Right atrium auricular region (tissue), 2 donors: ENCODE measurements around the gene IPO5. TPM values are rescaled to one million over a fixed set of nuclear protein-coding genes. Genes with fewer than 3 reads are reported as not detected.

Experiments
- DNase-seq: peaks from one replicate; pipeline ENCODE4 v3.0.0-alpha.2; 2019; ENCODE audit warnings: low spot score
- H3K27ac ChIP-seq, 2 donors: fragments of 200-600 bp; sonication (generic); 1 replicate in 1 of 2; 2 replicates in 1 of 2; pipeline ENCODE4 v1.5.1; 2016 to 2019
- H3K27me3 ChIP-seq, 2 donors: fragments of 200-600 bp; sonication (generic); one replicate each; pipeline versions ENCODE4 v1.5.1 to v1.6.0; 2017 to 2019
- H3K36me3 ChIP-seq: fragments of 200-600 bp; sonication (generic); one replicate; pipeline ENCODE4 v1.5.1; 2016
- H3K4me1 ChIP-seq, 2 donors: fragments of 200-600 bp; sonication (generic); one replicate each; pipeline versions ENCODE4 v1.5.1 to v1.6.0; 2017 to 2019
- H3K4me3 ChIP-seq, 2 donors: fragments of 200-600 bp; sonication (generic); 1 replicate in 1 of 2; 2 replicates in 1 of 2; pipeline ENCODE4 v1.5.1; 2017 to 2019; ENCODE audit warnings: mild to moderate bottlenecking in 1 of 2, moderate library complexity in 1 of 2
- H3K9me3 ChIP-seq, 2 donors: fragments of 200-600 bp; sonication (generic); one replicate each; pipeline ENCODE4 v1.5.1; 2019
- total RNA-seq, 2 donors: library from RNA; depleted of rRNA; stranded (reverse); fragments of >200 nt; gene quantifications; one replicate each; pipeline ENCODE4 v1.1.0, GENCODE V29; 2016
- TF ChIP-seq, protein P1 (sequence below), 2 donors: fragments of 200-600 bp; sonication (generic); IDR thresholded peaks; one replicate each; pipeline ENCODE4 v1.5.1; 2019; ENCODE audit warnings: antibody characterized with exemption in 2 of 2

The IPO5 gene
- total RNA-seq, 2 donors from 2014 or later = 58.2 to 87.4 TPM

DNA sequence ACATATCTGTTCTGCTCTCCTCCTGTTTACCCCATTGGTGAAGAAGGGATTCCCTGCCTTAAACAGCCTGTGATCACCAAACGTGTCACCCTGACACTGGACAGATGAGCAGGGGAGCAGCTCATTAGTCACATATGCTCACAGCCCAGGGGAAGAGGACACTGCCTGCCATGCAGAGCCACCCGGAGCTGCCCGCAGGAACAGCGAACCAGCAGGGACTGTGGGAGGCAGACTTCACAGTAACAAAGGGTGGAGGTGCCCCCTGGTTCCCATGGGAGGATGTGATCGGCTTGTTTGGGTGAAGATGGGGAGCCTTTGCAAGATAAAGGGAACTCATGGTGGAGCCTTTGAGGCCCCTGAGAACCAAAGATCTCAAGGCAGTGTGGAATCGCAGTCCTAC is 100.8 kb downstream of the IPO5 start:
- Histone ChIP-seq H3K4me1 (no peaks in the 10 kb centered on the region), H3K27me3 (no peaks in the 10 kb centered on the region), H3K9me3 (no peaks in the 10 kb centered on the region), H3K27ac (no peak overlapping the region), H3K4me3 (no peak overlapping the region), H3K36me3 (no peaks in the 10 kb centered on the region)
- no peak for DNase-seq
- TF ChIP-seq, protein P1, sequence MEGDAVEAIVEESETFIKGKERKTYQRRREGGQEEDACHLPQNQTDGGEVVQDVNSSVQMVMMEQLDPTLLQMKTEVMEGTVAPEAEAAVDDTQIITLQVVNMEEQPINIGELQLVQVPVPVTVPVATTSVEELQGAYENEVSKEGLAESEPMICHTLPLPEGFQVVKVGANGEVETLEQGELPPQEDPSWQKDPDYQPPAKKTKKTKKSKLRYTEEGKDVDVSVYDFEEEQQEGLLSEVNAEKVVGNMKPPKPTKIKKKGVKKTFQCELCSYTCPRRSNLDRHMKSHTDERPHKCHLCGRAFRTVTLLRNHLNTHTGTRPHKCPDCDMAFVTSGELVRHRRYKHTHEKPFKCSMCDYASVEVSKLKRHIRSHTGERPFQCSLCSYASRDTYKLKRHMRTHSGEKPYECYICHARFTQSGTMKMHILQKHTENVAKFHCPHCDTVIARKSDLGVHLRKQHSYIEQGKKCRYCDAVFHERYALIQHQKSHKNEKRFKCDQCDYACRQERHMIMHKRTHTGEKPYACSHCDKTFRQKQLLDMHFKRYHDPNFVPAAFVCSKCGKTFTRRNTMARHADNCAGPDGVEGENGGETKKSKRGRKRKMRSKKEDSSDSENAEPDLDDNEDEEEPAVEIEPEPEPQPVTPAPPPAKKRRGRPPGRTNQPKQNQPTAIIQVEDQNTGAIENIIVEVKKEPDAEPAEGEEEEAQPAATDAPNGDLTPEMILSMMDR (IDR thresholded peaks at IDR 0.05) = no peak

DNA sequence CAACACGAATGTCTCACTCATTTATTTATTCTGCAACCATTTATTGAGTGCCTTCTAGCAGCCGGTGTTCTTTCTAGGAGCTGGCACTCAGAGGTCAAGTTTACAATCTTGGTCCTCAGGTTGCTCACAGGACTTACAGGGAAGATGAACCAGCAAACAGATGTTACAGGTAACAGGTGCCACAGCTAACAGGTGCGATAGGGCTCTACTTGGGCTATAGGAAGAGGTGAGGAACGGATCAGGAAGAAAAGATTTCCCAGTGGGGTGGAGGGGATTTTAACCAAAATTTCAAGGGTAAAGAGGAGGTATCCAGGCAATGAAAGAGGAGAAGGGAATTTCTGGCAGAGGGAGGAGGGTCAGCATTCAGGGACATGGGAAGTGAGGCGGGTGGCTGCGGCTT is 102.1 kb downstream of the IPO5 start:
- Histone ChIP-seq H3K4me1 (no peaks in the 10 kb centered on the region), H3K4me3 (no peak overlapping the region), H3K36me3 (no peaks in the 10 kb centered on the region), H3K9me3 (no peaks in the 10 kb centered on the region), H3K27me3 (no peaks in the 10 kb centered on the region), H3K27ac (no peak overlapping the region)
- TF ChIP-seq, protein P1 (IDR thresholded peaks at IDR 0.05) = no peak
- DNase-seq = no peak

DNA sequence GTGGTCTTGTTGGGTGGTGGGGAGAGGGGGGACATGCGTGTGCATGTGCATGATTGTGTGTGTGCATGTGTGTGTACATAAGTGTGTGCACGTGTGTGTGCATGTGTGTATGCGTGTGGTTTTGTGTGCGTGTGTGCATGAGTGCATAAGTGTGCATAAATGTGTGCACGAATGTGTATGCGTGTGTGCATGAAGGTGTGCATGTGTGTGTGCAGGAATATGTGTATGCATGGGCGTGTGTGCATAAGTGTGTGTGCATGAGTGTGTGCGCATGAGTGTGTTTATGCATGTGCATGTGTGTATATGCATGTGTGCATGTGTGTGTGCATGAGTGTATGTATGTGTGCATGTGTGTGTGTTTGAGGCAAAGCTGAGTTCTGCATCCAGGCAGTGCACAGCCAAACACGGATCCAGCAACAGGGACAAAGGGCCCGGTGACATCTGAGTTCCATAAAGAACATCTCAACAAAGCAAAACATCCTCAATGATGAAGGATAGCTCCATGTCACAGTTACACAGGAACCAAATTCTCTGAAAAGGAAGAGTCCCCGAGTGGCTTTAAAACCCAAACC is 103.5 kb downstream of the IPO5 start:
- TF ChIP-seq, protein P1 (IDR thresholded peaks at IDR 0.05) = no peak
- Histone ChIP-seq H3K4me1 (no peaks in the 10 kb centered on the region), H3K27ac (no peak overlapping the region), H3K27me3 (no peaks in the 10 kb centered on the region), H3K9me3 (no peaks in the 10 kb centered on the region), H3K36me3 (no peaks in the 10 kb centered on the region), H3K4me3 (no peak overlapping the region)
- no peak for DNase-seq

DNA sequence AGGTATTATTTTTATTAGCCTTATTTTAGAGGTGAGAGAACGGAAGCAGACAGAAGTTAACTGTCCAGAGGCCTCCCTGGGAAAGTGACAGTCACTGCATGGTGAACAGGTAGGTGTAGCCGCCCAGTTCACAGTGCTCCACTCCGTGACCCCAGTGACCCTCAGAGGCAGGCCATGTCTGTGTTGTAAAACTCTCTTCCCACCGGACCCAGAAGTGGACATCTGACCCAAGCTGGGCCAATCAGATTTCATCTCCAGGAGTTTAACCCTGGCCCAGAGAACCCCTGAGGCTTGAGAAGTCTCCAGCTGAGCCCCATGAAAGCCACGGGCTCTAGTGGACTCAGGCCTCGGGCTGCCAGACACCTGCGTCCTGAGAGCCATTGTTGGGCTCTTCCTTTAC is 105.8 kb downstream of the IPO5 start:
- Histone ChIP-seq H3K9me3 (no peaks in the 10 kb centered on the region), H3K27me3 (no peaks in the 10 kb centered on the region), H3K4me3 (no peak overlapping the region), H3K4me1 (no peaks in the 10 kb centered on the region), H3K27ac (no peak overlapping the region), H3K36me3 (no peaks in the 10 kb centered on the region)
- no peak for DNase-seq
- TF ChIP-seq, protein P1 (IDR thresholded peaks at IDR 0.05) = no peak

DNA sequence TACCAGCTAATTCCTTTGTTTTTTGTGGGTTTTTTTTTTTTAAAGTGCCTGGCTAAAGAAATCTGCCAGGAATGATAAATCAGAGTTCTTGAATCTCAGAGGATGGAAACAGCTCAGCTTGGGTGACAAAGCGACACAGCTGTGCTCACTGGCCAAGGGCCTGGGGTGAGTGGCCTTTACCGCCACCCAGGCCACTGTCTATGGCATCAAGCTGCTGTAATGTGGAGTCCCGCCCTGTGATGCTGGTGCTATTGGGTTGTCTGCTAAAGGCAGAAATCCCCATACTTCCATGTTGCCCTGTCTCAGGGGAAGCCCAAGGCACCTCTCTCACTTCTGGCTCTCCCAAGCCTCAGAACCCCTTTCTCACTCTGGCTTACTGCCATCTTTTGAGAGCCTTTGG is 106.8 kb downstream of the IPO5 start:
- no peak overlapping the region for H3K4me3 ChIP-seq
- DNase-seq = no peak
- no peaks in the 10 kb centered on the region for H3K27me3 ChIP-seq
- no peaks in the 10 kb centered on the region for H3K9me3 ChIP-seq
- no peak overlapping the region for H3K27ac ChIP-seq
- no peaks in the 10 kb centered on the region for H3K4me1 ChIP-seq
- no peaks in the 10 kb centered on the region for H3K36me3 ChIP-seq
- TF ChIP-seq, protein P1 (IDR thresholded peaks at IDR 0.05) = no peak

DNA sequence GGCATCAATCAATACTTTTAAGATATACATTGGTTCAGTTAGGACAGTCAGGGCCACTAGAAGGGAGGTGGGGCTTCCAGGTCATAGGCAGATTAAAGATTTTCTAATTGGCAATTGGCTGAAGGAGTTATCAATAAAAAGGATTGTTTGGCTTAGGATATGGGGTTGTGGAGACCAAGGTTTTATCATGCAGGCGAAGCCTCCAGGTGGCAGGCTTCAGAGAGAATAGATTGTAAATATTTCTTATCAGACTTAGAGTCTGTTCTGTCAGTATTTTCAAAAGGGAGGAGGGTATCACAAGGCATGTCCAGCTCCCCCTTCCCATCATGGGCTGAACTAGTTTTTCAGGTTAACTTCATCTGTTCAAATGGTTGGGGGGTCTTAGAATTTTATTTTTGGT is 112.0 kb downstream of the IPO5 start:
- DNase-seq = no peak
- Histone ChIP-seq H3K36me3 (no peaks in the 10 kb centered on the region), H3K4me1 (no peaks in the 10 kb centered on the region), H3K4me3 (no peak overlapping the region), H3K27me3 (no peaks in the 10 kb centered on the region), H3K27ac (no peak overlapping the region), H3K9me3 (no peaks in the 10 kb centered on the region)
- TF ChIP-seq, protein P1 (IDR thresholded peaks at IDR 0.05) = no peak
